H54 (cell line): ENCODE results near the gene CFAP65.
A peak's percentile ranks its signal among the peaks of the same experiment; 100 is the strongest.

Source experiments
- DNase-seq: peaks from one replicate; pipeline ENCODE4 v3.0.0; 2011; ENCODE audit warnings: low spot score, mixed read lengths; ENCODE audit not compliant: insufficient read length
- FAIRE-seq: peaks from 3 replicates; lab custom pipeline; 2011; peaks lifted over from hg19 to GRCh38; lab: Jason Lieb, UNC
- POLR2A ChIP-seq: IDR thresholded peaks from 2 replicates; pipeline ENCODE4 v1.6.1; 2011; ENCODE audit warnings: low read depth, mild to moderate bottlenecking, low read length

Gene CFAP65

GRCh38 chr2:219031005-219031738, 10.1 kb downstream of the CFAP65 start:
- TF ChIP-seq POLR2A = no peak
- DNase-seq = no peak
- FAIRE-seq = no peak

GRCh38 chr2:219030177-219030940, 11.0 kb downstream of the CFAP65 start:
- no peak for TF ChIP-seq POLR2A
- DNase-seq (no peak), FAIRE-seq (no peak)

- TF ChIP-seq POLR2A = no peak
- DNase-seq (peak; percentile 84), FAIRE-seq (peak; percentile 64)
These were observed 11.5 kb downstream of the CFAP65 start for GRCh38 chr2:219029829-219030165.

- DNase-seq (no peak), FAIRE-seq (no peak)
- TF ChIP-seq POLR2A = no peak
These were observed 12.1 kb downstream of the CFAP65 start for GRCh38 chr2:219028996-219029828.

GRCh38 chr2:219028141-219028540, 13.2 kb downstream of the CFAP65 start:
- DNase-seq (no peak), FAIRE-seq (no peak)
- TF ChIP-seq POLR2A = no peak

GRCh38 chr2:219027511-219028055, 13.7 kb downstream of the CFAP65 start:
- TF ChIP-seq POLR2A = no peak
- DNase-seq = no peak

GRCh38 chr2:219026946-219027345, 14.4 kb downstream of the CFAP65 start:
- TF ChIP-seq POLR2A = no peak

More at GRCh38 chr2:219027511-219028055, 13.7 kb downstream of the CFAP65 start:
- FAIRE-seq = no peak

GRCh38 chr2:219025637-219026585, 15.4 kb downstream of the CFAP65 start:
- FAIRE-seq (no peak), DNase-seq (no peak)
- TF ChIP-seq POLR2A = no peak

More at GRCh38 chr2:219026946-219027345, 14.4 kb downstream of the CFAP65 start:
- DNase-seq (no peak), FAIRE-seq (no peak)

- FAIRE-seq = no peak
- TF ChIP-seq POLR2A = no peak
These were observed 17.3 kb downstream of the CFAP65 start for GRCh38 chr2:219024059-219024458.

GRCh38 chr2:219023045-219023605, 18.2 kb downstream of the CFAP65 start:
- no peak for TF ChIP-seq POLR2A
- no peak for FAIRE-seq

More at GRCh38 chr2:219024059-219024458, 17.3 kb downstream of the CFAP65 start:
- DNase-seq = no peak

GRCh38 chr2:219022616-219023015, 18.7 kb downstream of the CFAP65 start:
- DNase-seq = no peak

More at GRCh38 chr2:219023045-219023605, 18.2 kb downstream of the CFAP65 start:
- DNase-seq = no peak

GRCh38 chr2:219022041-219022440, 19.3 kb downstream of the CFAP65 start:
- no peak for DNase-seq
- TF ChIP-seq POLR2A = no peak

More at GRCh38 chr2:219022616-219023015, 18.7 kb downstream of the CFAP65 start:
- no peak for TF ChIP-seq POLR2A
- no peak for FAIRE-seq

More at GRCh38 chr2:219022041-219022440, 19.3 kb downstream of the CFAP65 start:
- no peak for FAIRE-seq
